ENCODE results near the gene PPP6R1. TPM values are rescaled to one million over a fixed set of nuclear protein-coding genes. Genes with fewer than 3 reads are reported as not detected.

Gene PPP6R1
- total RNA-seq, 4 donors from 2014 or later = 27.8 to 43.6 (median 35.5) TPM

GRCh38 chr19:55223291-55224037, 35.4 kb downstream of the PPP6R1 start:
- ATAC-seq (ENCODE audit: low FRiP score) (no peak), DNase-seq (ENCODE audit: low spot score) (no peak)
- TF ChIP-seq CTCF (IDR thresholded peaks at IDR 0.05) = no peak

GRCh38 chr19:55220525-55220924, 38.3 kb downstream of the PPP6R1 start:
- no peak for TF ChIP-seq CTCF (IDR thresholded peaks at IDR 0.05)
- ATAC-seq (ENCODE audit: low FRiP score) = no peak
- DNase-seq (ENCODE audit: low spot score) = no peak

- DNase-seq (ENCODE audit: low spot score) = peak; percentile 68
- TF ChIP-seq CTCF (IDR thresholded peaks at IDR 0.05) = no peak
- ATAC-seq (ENCODE audit: low FRiP score) = peak; percentile 87
Measured at GRCh38 chr19:55216461-55217198, 42.2 kb downstream of the PPP6R1 start.

GRCh38 chr19:55213547-55213946, 45.3 kb downstream of the PPP6R1 start:
- no peak for ATAC-seq (ENCODE audit: low FRiP score)
- no peak for TF ChIP-seq CTCF (IDR thresholded peaks at IDR 0.05)
- DNase-seq (ENCODE audit: low spot score) = no peak

GRCh38 chr19:55212447-55212846, 46.4 kb downstream of the PPP6R1 start:
- no peak for ATAC-seq (ENCODE audit: low FRiP score)
- DNase-seq (ENCODE audit: low spot score) = no peak
- TF ChIP-seq CTCF (IDR thresholded peaks at IDR 0.05) = no peak

- DNase-seq (ENCODE audit: low spot score) (no peak), ATAC-seq (ENCODE audit: low FRiP score) (peak; percentile 69)
- TF ChIP-seq CTCF (IDR thresholded peaks at IDR 0.05) = no peak
Measured at GRCh38 chr19:55209693-55210472, 48.9 kb downstream of the PPP6R1 start.
